Activated naive CD8-positive, alpha-beta T cell treated with anti-CD3 and anti-CD28 coated beads for 36 hours (primary cell): ENCODE results near the gene EPHB1. TPM values are rescaled to one million over a fixed set of nuclear protein-coding genes. Genes with fewer than 3 reads are reported as not detected.

ENCODE experiments used
- DNase-seq: peaks from one replicate; pipeline ENCODE4 v3.0.0; 2021
- H3K27ac Mint-ChIP-seq: one replicate; pipeline ENCODE4 v1.8.0; 2022; ENCODE audit warnings: mild to moderate bottlenecking, moderate library complexity, mixed read lengths
- H3K27me3 Mint-ChIP-seq: one replicate; pipeline ENCODE4 v1.8.0; 2022; ENCODE audit warnings: mild to moderate bottlenecking, mixed read lengths
- H3K36me3 Mint-ChIP-seq: one replicate; pipeline ENCODE4 v1.8.0; 2021; ENCODE audit warnings: mild to moderate bottlenecking, mixed read lengths
- H3K4me1 Mint-ChIP-seq: one replicate; pipeline ENCODE4 v1.8.0; 2021; ENCODE audit warnings: mixed read lengths
- H3K4me3 Mint-ChIP-seq: one replicate; pipeline ENCODE4 v1.8.0; 2022; ENCODE audit warnings: mild to moderate bottlenecking, moderate library complexity, mixed read lengths
- H3K9me3 Mint-ChIP-seq: one replicate; pipeline ENCODE4 v1.8.0; 2022; ENCODE audit warnings: mixed read lengths
- total RNA-seq, 2 experiments: library from RNA; stranded (reverse); gene quantifications; one replicate each; pipeline ENCODE4 v1.2.3, GENCODE V29; 2021

The EPHB1 gene
- total RNA-seq, 2 experiments from 2014 or later, result not detected

- Mint-ChIP-seq H3K27ac (no peak overlapping the region), H3K4me3 (no peak overlapping the region), H3K27me3 (peaks cover 6% of the 10 kb centered on the region), H3K9me3 (no peaks in the 10 kb centered on the region), H3K36me3 (no peaks in the 10 kb centered on the region), H3K4me1 (no peaks in the 10 kb centered on the region)
- DNase-seq, result no peak
These were observed 346.1 kb downstream of the EPHB1 start for GRCh38 chr3:135141160-135141559.

GRCh38 chr3:135141672-135142071, 346.6 kb downstream of the EPHB1 start:
- no peaks in the 10 kb centered on the region for H3K4me1 Mint-ChIP-seq

GRCh38 chr3:135142530-135142929, 347.5 kb downstream of the EPHB1 start:
- H3K4me1 Mint-ChIP-seq, result no peaks in the 10 kb centered on the region
- H3K27me3 Mint-ChIP-seq, result peaks cover 6% of the 10 kb centered on the region
- H3K4me3 Mint-ChIP-seq, result no peak overlapping the region
- no peak overlapping the region for H3K27ac Mint-ChIP-seq
- DNase-seq, result no peak
- H3K36me3 Mint-ChIP-seq, result no peaks in the 10 kb centered on the region
- H3K9me3 Mint-ChIP-seq, result no peaks in the 10 kb centered on the region

More at GRCh38 chr3:135141672-135142071, 346.6 kb downstream of the EPHB1 start:
- Mint-ChIP-seq H3K4me3 (no peak overlapping the region), H3K9me3 (no peaks in the 10 kb centered on the region), H3K36me3 (no peaks in the 10 kb centered on the region), H3K27ac (no peak overlapping the region), H3K27me3 (peaks cover 6% of the 10 kb centered on the region)
- DNase-seq, result no peak

GRCh38 chr3:135143474-135143873, 348.4 kb downstream of the EPHB1 start:
- Mint-ChIP-seq H3K27me3 (peaks cover 6% of the 10 kb centered on the region), H3K4me3 (no peak overlapping the region), H3K9me3 (no peaks in the 10 kb centered on the region), H3K27ac (no peak overlapping the region), H3K4me1 (no peaks in the 10 kb centered on the region), H3K36me3 (no peaks in the 10 kb centered on the region)
- no peak for DNase-seq

- H3K27ac Mint-ChIP-seq, result no peak overlapping the region
- DNase-seq, result no peak
- H3K4me1 Mint-ChIP-seq, result no peaks in the 10 kb centered on the region
- H3K36me3 Mint-ChIP-seq, result no peaks in the 10 kb centered on the region
- H3K9me3 Mint-ChIP-seq, result no peaks in the 10 kb centered on the region
- no peak overlapping the region for H3K4me3 Mint-ChIP-seq
- H3K27me3 Mint-ChIP-seq, result peaks cover 6% of the 10 kb centered on the region
These were observed 350.5 kb downstream of the EPHB1 start for GRCh38 chr3:135145581-135145980.

GRCh38 chr3:135147657-135148056, 352.6 kb downstream of the EPHB1 start:
- no peak for DNase-seq
- no peak overlapping the region for H3K27ac Mint-ChIP-seq
- no peaks in the 10 kb centered on the region for H3K9me3 Mint-ChIP-seq
- H3K27me3 Mint-ChIP-seq, result no peaks in the 10 kb centered on the region
- no peak overlapping the region for H3K4me3 Mint-ChIP-seq
- H3K4me1 Mint-ChIP-seq, result no peaks in the 10 kb centered on the region
- H3K36me3 Mint-ChIP-seq, result no peaks in the 10 kb centered on the region

- H3K27ac Mint-ChIP-seq, result no peak overlapping the region
- DNase-seq, result no peak
- no peaks in the 10 kb centered on the region for H3K9me3 Mint-ChIP-seq
- H3K4me1 Mint-ChIP-seq, result no peaks in the 10 kb centered on the region
- no peaks in the 10 kb centered on the region for H3K27me3 Mint-ChIP-seq
- no peak overlapping the region for H3K4me3 Mint-ChIP-seq
- no peaks in the 10 kb centered on the region for H3K36me3 Mint-ChIP-seq
These were observed 353.4 kb downstream of the EPHB1 start for GRCh38 chr3:135148398-135149020.

GRCh38 chr3:135149707-135150681, 354.9 kb downstream of the EPHB1 start:
- no peaks in the 10 kb centered on the region for H3K9me3 Mint-ChIP-seq
- H3K36me3 Mint-ChIP-seq, result no peaks in the 10 kb centered on the region
- no peak for DNase-seq
- H3K4me1 Mint-ChIP-seq, result no peaks in the 10 kb centered on the region
- no peaks in the 10 kb centered on the region for H3K27me3 Mint-ChIP-seq
- H3K4me3 Mint-ChIP-seq, result no peak overlapping the region
- no peak overlapping the region for H3K27ac Mint-ChIP-seq

- Mint-ChIP-seq H3K4me3 (no peak overlapping the region), H3K27ac (no peak overlapping the region), H3K4me1 (no peaks in the 10 kb centered on the region), H3K9me3 (no peaks in the 10 kb centered on the region), H3K27me3 (no peaks in the 10 kb centered on the region), H3K36me3 (no peaks in the 10 kb centered on the region)
- no peak for DNase-seq
These were observed 359.1 kb downstream of the EPHB1 start for GRCh38 chr3:135154186-135154585.

- H3K27me3 Mint-ChIP-seq, result no peaks in the 10 kb centered on the region
- no peak overlapping the region for H3K27ac Mint-ChIP-seq
- DNase-seq, result no peak
- no peak overlapping the region for H3K4me3 Mint-ChIP-seq
- no peaks in the 10 kb centered on the region for H3K36me3 Mint-ChIP-seq
- H3K4me1 Mint-ChIP-seq, result no peaks in the 10 kb centered on the region
- no peaks in the 10 kb centered on the region for H3K9me3 Mint-ChIP-seq
These were observed 360.2 kb downstream of the EPHB1 start for GRCh38 chr3:135155228-135155627.

GRCh38 chr3:135155791-135156190, 360.7 kb downstream of the EPHB1 start:
- no peak overlapping the region for H3K4me3 Mint-ChIP-seq
- peaks cover under 1% of the 10 kb centered on the region for H3K27me3 Mint-ChIP-seq
- H3K27ac Mint-ChIP-seq, result no peak overlapping the region
- no peaks in the 10 kb centered on the region for H3K36me3 Mint-ChIP-seq
- H3K4me1 Mint-ChIP-seq, result no peaks in the 10 kb centered on the region
- DNase-seq, result no peak
- no peaks in the 10 kb centered on the region for H3K9me3 Mint-ChIP-seq

GRCh38 chr3:135157045-135157740, 362.1 kb downstream of the EPHB1 start:
- no peaks in the 10 kb centered on the region for H3K36me3 Mint-ChIP-seq
- DNase-seq, result no peak
- no peak overlapping the region for H3K4me3 Mint-ChIP-seq
- no peaks in the 10 kb centered on the region for H3K9me3 Mint-ChIP-seq
- no peak overlapping the region for H3K27ac Mint-ChIP-seq
- no peaks in the 10 kb centered on the region for H3K4me1 Mint-ChIP-seq
- H3K27me3 Mint-ChIP-seq, result peaks cover 6% of the 10 kb centered on the region

GRCh38 chr3:135158520-135158919, 363.5 kb downstream of the EPHB1 start:
- H3K4me3 Mint-ChIP-seq, result no peak overlapping the region
- no peaks in the 10 kb centered on the region for H3K9me3 Mint-ChIP-seq
- H3K36me3 Mint-ChIP-seq, result no peaks in the 10 kb centered on the region
- peaks cover 6% of the 10 kb centered on the region for H3K27me3 Mint-ChIP-seq
- H3K4me1 Mint-ChIP-seq, result no peaks in the 10 kb centered on the region
- no peak overlapping the region for H3K27ac Mint-ChIP-seq
- DNase-seq, result no peak

GRCh38 chr3:135159681-135160247, 364.7 kb downstream of the EPHB1 start:
- H3K27ac Mint-ChIP-seq, result no peak overlapping the region
- H3K4me1 Mint-ChIP-seq, result no peaks in the 10 kb centered on the region
- peaks cover 6% of the 10 kb centered on the region for H3K27me3 Mint-ChIP-seq
- no peaks in the 10 kb centered on the region for H3K36me3 Mint-ChIP-seq
- no peaks in the 10 kb centered on the region for H3K9me3 Mint-ChIP-seq
- DNase-seq, result no peak
- H3K4me3 Mint-ChIP-seq, result no peak overlapping the region

GRCh38 chr3:135161425-135161824, 366.4 kb downstream of the EPHB1 start:
- DNase-seq, result no peak
- H3K27ac Mint-ChIP-seq, result no peak overlapping the region
- no peaks in the 10 kb centered on the region for H3K36me3 Mint-ChIP-seq
- no peaks in the 10 kb centered on the region for H3K4me1 Mint-ChIP-seq
- H3K4me3 Mint-ChIP-seq, result no peak overlapping the region
- peaks cover 6% of the 10 kb centered on the region for H3K27me3 Mint-ChIP-seq
- H3K9me3 Mint-ChIP-seq, result no peaks in the 10 kb centered on the region
